GM19372 (cell line): ENCODE measurements around the gene DAPK1.

ENCODE experiments used
- ATAC-seq: cut with Tn5 transposase; IDR thresholded peaks from one replicate; pipeline ENCODE4 v1.9.1; 2021; ENCODE audit warnings: mild to moderate bottlenecking, low read depth, moderate library complexity; ENCODE audit not compliant: unreplicated experiment

The DAPK1 gene

GRCh38 chr9:87609002-87609401, 111.3 kb downstream of the DAPK1 start:
- ATAC-seq = no peak

GRCh38 chr9:87609486-87609885, 111.8 kb downstream of the DAPK1 start:
- ATAC-seq = no peak

GRCh38 chr9:87610200-87611155, 112.8 kb downstream of the DAPK1 start:
- no peak for ATAC-seq

GRCh38 chr9:87611776-87612175, 114.1 kb downstream of the DAPK1 start:
- no peak for ATAC-seq

- no peak for ATAC-seq
Measured at GRCh38 chr9:87612536-87612935, 114.9 kb downstream of the DAPK1 start.

- no peak for ATAC-seq
Measured at GRCh38 chr9:87613265-87614111, 115.8 kb downstream of the DAPK1 start.

- ATAC-seq = no peak
Measured at GRCh38 chr9:87614397-87614796, 116.7 kb downstream of the DAPK1 start.

- no peak for ATAC-seq
Measured at GRCh38 chr9:87615136-87615535, 117.5 kb downstream of the DAPK1 start.

GRCh38 chr9:87615547-87616148, 118.0 kb downstream of the DAPK1 start:
- no peak for ATAC-seq

GRCh38 chr9:87618226-87618625, 120.6 kb downstream of the DAPK1 start:
- no peak for ATAC-seq

- ATAC-seq = no peak
Measured at GRCh38 chr9:87618931-87619330, 121.3 kb downstream of the DAPK1 start.

- ATAC-seq = no peak
Measured at GRCh38 chr9:87619346-87619745, 121.7 kb downstream of the DAPK1 start.

GRCh38 chr9:87620731-87621322, 123.2 kb downstream of the DAPK1 start:
- no peak for ATAC-seq

- no peak for ATAC-seq
Measured at GRCh38 chr9:87622098-87622497, 124.4 kb downstream of the DAPK1 start.

- no peak for ATAC-seq
Measured at GRCh38 chr9:87622923-87623322, 125.3 kb downstream of the DAPK1 start.

- no peak for ATAC-seq
Measured at GRCh38 chr9:87628346-87628745, 130.7 kb downstream of the DAPK1 start.

GRCh38 chr9:87629104-87629503, 131.4 kb downstream of the DAPK1 start:
- ATAC-seq = no peak

GRCh38 chr9:87630266-87630665, 132.6 kb downstream of the DAPK1 start:
- ATAC-seq = no peak

GRCh38 chr9:87630846-87631245, 133.2 kb downstream of the DAPK1 start:
- no peak for ATAC-seq

GRCh38 chr9:87635656-87636501, 138.2 kb downstream of the DAPK1 start:
- no peak for ATAC-seq
